Uterus (tissue), 4 donors: Measurements from ENCODE around the gene LKAAEAR1. TPM values are rescaled to one million over a fixed set of nuclear protein-coding genes. Genes with fewer than 3 reads are reported as not detected.

Experiments
- DNase-seq, 2 donors: peaks; one replicate each; pipeline ENCODE4 v3.0.0-alpha.2; 2019 to 2020
- H3K27ac ChIP-seq, 2 donors: fragments of 200-600 bp; sonication (generic); 1 replicate in 1 of 2; 2 replicates in 1 of 2; pipeline ENCODE4 v1.5.1; 2016 to 2018
- H3K27me3 ChIP-seq, 2 donors: fragments of 200-600 bp; sonication (generic); one replicate each; pipeline ENCODE4 v1.5.1; 2018 to 2019; ENCODE audit warnings: control low read depth in 1 of 2
- H3K36me3 ChIP-seq, 2 donors: fragments of 200-600 bp; sonication (generic); one replicate each; pipeline ENCODE4 v1.5.1; 2019; ENCODE audit warnings: control low read depth in 1 of 2
- H3K4me1 ChIP-seq, 2 donors: fragments of 200-600 bp; sonication (generic); one replicate each; pipeline ENCODE4 v1.5.1; 2018 to 2019; ENCODE audit warnings: control low read depth in 1 of 2
- H3K4me3 ChIP-seq, 2 donors: fragments of 200-600 bp; sonication (generic); 1 replicate in 1 of 2; 2 replicates in 1 of 2; pipeline ENCODE4 v1.5.1; 2018 to 2019; ENCODE audit warnings: mild to moderate bottlenecking in 1 of 2
- H3K9me3 ChIP-seq, 2 donors: fragments of 200-600 bp; sonication (generic); one replicate each; pipeline ENCODE4 v1.5.1; 2019; ENCODE audit warnings: control low read depth in 1 of 2
- CTCF ChIP-seq, 4 experiments: fragments of 200-600 bp in 2 of 4; fragments of 450-650 bp in 2 of 4; sonication (generic) in 2 of 4; IDR thresholded peaks; one replicate each; pipeline ENCODE4 v1.5.1; 2016 to 2019; ENCODE audit warnings: antibody characterized with exemption in 4 of 4, mild to moderate bottlenecking in 2 of 4, moderate library complexity in 1 of 4
- POLR2A ChIP-seq, 2 donors: fragments of 450-650 bp; IDR thresholded peaks; one replicate each; pipeline ENCODE4 v1.6.1; 2016; ENCODE audit warnings: antibody characterized with exemption in 2 of 2, mild to moderate bottlenecking in 1 of 2, moderate library complexity in 1 of 2
- intact Hi-C: fragments of 100-400 bp; cut with DNase I; formaldehyde crosslinking; loops from one replicate; pipeline ENCODE4 v1.15.1; 2023; ENCODE audit warnings: low total_unique reads
- total RNA-seq, 4 donors: library from RNA; depleted of rRNA in 3 of 4; stranded (reverse); fragments of >200 nt in 3 of 4; gene quantifications; one replicate each; pipeline versions ENCODE4 v1.1.0 to v1.2.4, GENCODE V29; 2014 to 2023
- donor health status: DM: yes; HTN: yes; CAD: no.

Gene LKAAEAR1
- total RNA-seq, 4 donors from 2014 or later, result not detected

GRCh38 chr20:64052326-64052722 is 31.9 kb downstream of the LKAAEAR1 start:
- H3K36me3 ChIP-seq, result no peaks in the 10 kb centered on the region
- peak overlapping the region; percentile 62 to 71 for H3K27ac ChIP-seq
- H3K27me3 ChIP-seq, result no peaks in the 10 kb centered on the region
- H3K9me3 ChIP-seq, result no peaks in the 10 kb centered on the region
- intact Hi-C loops, result no loop called here
- TF ChIP-seq POLR2A (IDR thresholded peaks at IDR 0.05) (no peak), CTCF (IDR thresholded peaks at IDR 0.05) (no peak)
- H3K4me3 ChIP-seq, result no peak overlapping the region
- peaks cover 0 to 17% of the 10 kb centered on the region in 2 donors for H3K4me1 ChIP-seq
- DNase-seq, result no peak

- H3K9me3 ChIP-seq, result no peaks in the 10 kb centered on the region
- intact Hi-C loops, result no loop called here
- peak overlapping the region; percentile 68 to 71 for H3K27ac ChIP-seq
- no peaks in the 10 kb centered on the region for H3K36me3 ChIP-seq
- H3K27me3 ChIP-seq, result no peaks in the 10 kb centered on the region
- peak in 1 of 2 donors; percentile 82 for DNase-seq
- peak; percentile 7 to 43 for TF ChIP-seq POLR2A (IDR thresholded peaks at IDR 0.05)
- no peak for TF ChIP-seq CTCF (IDR thresholded peaks at IDR 0.05)
- peaks cover 0 to 14% of the 10 kb centered on the region in 2 donors for H3K4me1 ChIP-seq
- no peak overlapping the region for H3K4me3 ChIP-seq
Measured at GRCh38 chr20:64051561-64052325, 32.5 kb downstream of the LKAAEAR1 start.

- no peaks in the 10 kb centered on the region for H3K9me3 ChIP-seq
- H3K27me3 ChIP-seq, result no peaks in the 10 kb centered on the region
- peaks cover 0 to 14% of the 10 kb centered on the region in 2 donors for H3K4me1 ChIP-seq
- H3K36me3 ChIP-seq, result no peaks in the 10 kb centered on the region
- intact Hi-C loops, result no loop called here
- peak overlapping the region; percentile 68 to 71 for H3K27ac ChIP-seq
- no peak for TF ChIP-seq POLR2A (IDR thresholded peaks at IDR 0.05)
- no peak for TF ChIP-seq CTCF (IDR thresholded peaks at IDR 0.05)
- H3K4me3 ChIP-seq, result no peak overlapping the region
- DNase-seq, result no peak
Measured at GRCh38 chr20:64051033-64051452, 33.2 kb downstream of the LKAAEAR1 start.

- Histone ChIP-seq H3K27me3 (no peaks in the 10 kb centered on the region), H3K36me3 (no peaks in the 10 kb centered on the region), H3K4me3 (no peak overlapping the region), H3K27ac (peak overlapping the region; percentile 68 to 71), H3K9me3 (no peaks in the 10 kb centered on the region), H3K4me1 (peaks cover 0 to 14% of the 10 kb centered on the region in 2 donors)
- no peak for DNase-seq
- intact Hi-C loops, result no loop called here
- TF ChIP-seq POLR2A (IDR thresholded peaks at IDR 0.05) (no peak), CTCF (IDR thresholded peaks at IDR 0.05) (no peak)
Measured at GRCh38 chr20:64050261-64051032, 33.8 kb downstream of the LKAAEAR1 start.

GRCh38 chr20:64049878-64050260 is 34.3 kb downstream of the LKAAEAR1 start:
- TF ChIP-seq POLR2A (IDR thresholded peaks at IDR 0.05), result no peak
- TF ChIP-seq CTCF (IDR thresholded peaks at IDR 0.05), result no peak
- intact Hi-C loops, result no loop called here
- Histone ChIP-seq H3K27ac (peak overlapping the region; percentile 68 to 71), H3K9me3 (no peaks in the 10 kb centered on the region), H3K36me3 (no peaks in the 10 kb centered on the region), H3K27me3 (no peaks in the 10 kb centered on the region), H3K4me1 (peaks cover 0 to 14% of the 10 kb centered on the region in 2 donors), H3K4me3 (no peak overlapping the region)
- DNase-seq, result no peak
